HEK293T (cell line): ENCODE data around the gene GRK1.

ENCODE experiments used
- CTCF ChIA-PET: fragments of 350-600 bp; formaldehyde crosslinking; extraction: SDS; loops from one replicate; lab custom pipeline; 2021; ENCODE audit warnings: antibody characterized with exemption, inconsistent platforms; lab: Yijun Ruan, JAX
- POLR2A ChIA-PET: fragments of 350-600 bp; formaldehyde crosslinking; extraction: SDS; loops from one replicate; lab custom pipeline; 2020; ENCODE audit warnings: antibody characterized with exemption, inconsistent platforms; lab: Yijun Ruan, JAX
- DNase-seq: peaks from one replicate; pipeline ENCODE4 v3.0.0; 2012; ENCODE audit warnings: mixed read lengths; ENCODE audit errors: extremely low spot score
- ARNT ChIP-seq: fragments of 450-650 bp; IDR thresholded peaks from 2 replicates; pipeline ENCODE4 v1.6.1; 2017; ENCODE audit warnings: mild to moderate bottlenecking
- BHLHE40 ChIP-seq: fragments of 450-650 bp; IDR thresholded peaks from 2 replicates; pipeline ENCODE4 v1.6.1; 2016; ENCODE audit warnings: mild to moderate bottlenecking, moderate library complexity, borderline replicate concordance
- CTBP1 ChIP-seq: fragments of 450-650 bp; IDR thresholded peaks from 2 replicates; pipeline ENCODE4 v1.6.1; 2016; ENCODE audit warnings: borderline replicate concordance
- ELF4 ChIP-seq: fragments of 450-650 bp; IDR thresholded peaks from 2 replicates; pipeline ENCODE4 v1.6.1; 2017; ENCODE audit warnings: antibody characterized with exemption
- FOXA1 ChIP-seq: fragments of 450-650 bp; IDR thresholded peaks from 2 replicates; pipeline ENCODE4 v1.6.1; 2016; ENCODE audit warnings: mild to moderate bottlenecking
- FOXK2 ChIP-seq: fragments of 450-650 bp; IDR thresholded peaks from 2 replicates; pipeline ENCODE4 v1.6.1; 2016; ENCODE audit warnings: mild to moderate bottlenecking
- FOXM1 ChIP-seq: fragments of 450-650 bp; IDR thresholded peaks from 2 replicates; pipeline ENCODE4 v1.6.1; 2017; ENCODE audit warnings: mild to moderate bottlenecking, borderline replicate concordance
- HDGF ChIP-seq: fragments of 450-650 bp; IDR thresholded peaks from 2 replicates; pipeline ENCODE4 v1.6.1; 2017; ENCODE audit warnings: antibody characterized with exemption, borderline replicate concordance
- L3MBTL2 ChIP-seq: fragments of 450-650 bp; conservative IDR thresholded peaks from 2 replicates; pipeline ENCODE4 v1.6.1; 2016; ENCODE audit warnings: mild to moderate bottlenecking
- LEF1 ChIP-seq: fragments of 450-650 bp; IDR thresholded peaks from 2 replicates; pipeline ENCODE4 v1.6.1; 2017; ENCODE audit warnings: mild to moderate bottlenecking, borderline replicate concordance
- NFRKB ChIP-seq: fragments of 450-650 bp; IDR thresholded peaks from 2 replicates; pipeline ENCODE4 v1.6.1; 2016; ENCODE audit warnings: mild to moderate bottlenecking, moderate library complexity
- SP1 ChIP-seq: fragments of 450-650 bp; IDR thresholded peaks from 2 replicates; pipeline ENCODE4 v1.6.1; 2017
- SUZ12 ChIP-seq: fragments of 450-650 bp; IDR thresholded peaks from 2 replicates; pipeline ENCODE4 v1.6.1; 2016; ENCODE audit warnings: mild to moderate bottlenecking
- TARDBP ChIP-seq: fragments of 450-650 bp; IDR thresholded peaks from 2 replicates; pipeline ENCODE4 v1.6.1; 2016
- ZNF384 ChIP-seq: fragments of 450-650 bp; IDR thresholded peaks from 2 replicates; pipeline ENCODE4 v1.6.1; 2016
- TF ChIP-seq, protein P1 (sequence below): fragments of 450-650 bp; IDR thresholded peaks from 2 replicates; pipeline ENCODE4 v1.6.1; 2016

Gene GRK1

DNA sequence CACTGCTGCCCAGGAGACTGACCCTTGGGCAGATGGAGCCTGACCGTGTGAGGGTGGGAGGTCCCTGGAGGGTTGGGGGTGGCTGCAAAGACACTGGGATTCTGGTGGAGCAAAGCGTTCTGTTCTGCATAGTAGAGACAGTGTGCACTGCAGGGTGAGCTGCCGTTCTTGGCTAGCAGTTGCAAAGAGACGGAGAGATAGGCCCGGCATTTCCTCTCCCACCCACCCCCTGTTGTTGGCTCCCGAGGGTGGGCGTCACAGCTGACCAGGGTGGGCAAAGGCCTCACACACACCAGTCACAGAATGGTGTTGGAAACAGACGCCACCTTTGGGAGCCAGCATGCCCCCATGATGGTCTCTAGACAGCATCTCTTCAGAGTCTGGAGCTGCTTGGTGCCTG lies 103.4 kb downstream of the GRK1 start:
- no peak for DNase-seq
- CTCF ChIA-PET, result no interaction called here
- TF ChIP-seq ELF4 (no peak), FOXM1 (no peak), L3MBTL2 (no peak), CTBP1 (no peak)

DNA sequence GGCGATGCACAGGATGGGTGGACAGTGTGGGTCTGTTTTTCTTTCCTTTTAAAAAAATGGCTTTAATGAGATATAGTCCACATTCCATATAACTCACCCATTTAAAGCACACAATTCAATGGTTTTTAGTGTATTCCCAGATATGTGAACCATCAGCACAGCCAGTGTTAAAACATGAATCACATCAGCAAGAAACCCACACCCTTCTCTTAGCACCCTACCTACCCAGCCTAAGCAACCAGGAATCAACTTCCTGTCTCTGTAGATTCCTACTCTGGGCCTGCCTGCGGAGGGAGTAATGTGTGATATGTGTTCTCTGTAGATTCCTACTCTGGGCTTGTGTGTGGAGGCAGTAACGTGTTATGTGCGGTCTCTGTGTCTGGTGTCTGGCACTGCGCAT lies 103.9 kb downstream of the GRK1 start:
- CTCF ChIA-PET, result no interaction called here
- POLR2A ChIA-PET, result no interaction called here
- TF ChIP-seq LEF1 (no peak), ELF4 (no peak), ZNF384 (no peak), FOXM1 (no peak), TARDBP (no peak), SP1 (no peak), BHLHE40 (no peak), L3MBTL2 (no peak), NFRKB (no peak), SUZ12 (no peak), FOXK2 (no peak), CTBP1 (no peak), ARNT (no peak)
- TF ChIP-seq, protein P1, sequence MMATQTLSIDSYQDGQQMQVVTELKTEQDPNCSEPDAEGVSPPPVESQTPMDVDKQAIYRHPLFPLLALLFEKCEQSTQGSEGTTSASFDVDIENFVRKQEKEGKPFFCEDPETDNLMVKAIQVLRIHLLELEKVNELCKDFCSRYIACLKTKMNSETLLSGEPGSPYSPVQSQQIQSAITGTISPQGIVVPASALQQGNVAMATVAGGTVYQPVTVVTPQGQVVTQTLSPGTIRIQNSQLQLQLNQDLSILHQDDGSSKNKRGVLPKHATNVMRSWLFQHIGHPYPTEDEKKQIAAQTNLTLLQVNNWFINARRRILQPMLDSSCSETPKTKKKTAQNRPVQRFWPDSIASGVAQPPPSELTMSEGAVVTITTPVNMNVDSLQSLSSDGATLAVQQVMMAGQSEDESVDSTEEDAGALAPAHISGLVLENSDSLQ, result no peak
- DNase-seq, result no peak

More for the DNA sequence above, 103.4 kb downstream of the GRK1 start:
- POLR2A ChIA-PET, result no interaction called here

DNA sequence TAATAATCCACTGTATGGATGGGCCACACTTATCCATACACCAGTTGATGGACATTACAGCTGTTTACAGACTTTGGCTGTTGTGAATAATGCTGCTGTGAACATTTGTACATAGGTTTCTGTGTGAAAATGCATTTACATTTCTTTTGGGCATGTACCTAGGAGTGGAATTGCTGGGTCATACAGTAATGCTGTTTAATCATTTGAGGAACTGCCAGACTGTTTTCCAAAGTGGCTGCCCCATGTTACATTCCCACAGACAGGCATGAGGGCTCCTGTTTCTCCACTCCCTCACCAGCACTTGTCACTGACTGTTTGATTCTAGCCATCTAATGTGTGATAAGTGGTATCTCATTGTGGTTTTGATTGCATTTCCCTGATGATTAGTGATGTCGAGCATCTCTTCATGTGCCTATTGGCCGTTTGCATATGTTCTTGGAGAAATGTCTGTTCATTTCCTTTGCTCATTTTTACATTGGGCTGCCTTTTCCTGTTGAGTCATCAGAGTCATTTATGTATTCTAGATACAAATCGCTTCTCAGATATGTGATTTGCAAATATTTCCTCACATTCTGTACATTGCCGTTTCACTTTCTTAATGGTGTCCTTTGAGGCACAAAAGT lies 104.8 kb downstream of the GRK1 start:
- POLR2A ChIA-PET, result no interaction called here
- no peak for DNase-seq
- TF ChIP-seq FOXM1 (no peak), BHLHE40 (no peak), NFRKB (no peak), TARDBP (no peak), ZNF384 (no peak), LEF1 (no peak), L3MBTL2 (no peak), SUZ12 (no peak), SP1 (no peak), CTBP1 (no peak), FOXA1 (no peak), HDGF (no peak), ELF4 (no peak), FOXK2 (no peak), ARNT (no peak)
- TF ChIP-seq, protein P1, result no peak
- CTCF ChIA-PET, result no interaction called here

DNA sequence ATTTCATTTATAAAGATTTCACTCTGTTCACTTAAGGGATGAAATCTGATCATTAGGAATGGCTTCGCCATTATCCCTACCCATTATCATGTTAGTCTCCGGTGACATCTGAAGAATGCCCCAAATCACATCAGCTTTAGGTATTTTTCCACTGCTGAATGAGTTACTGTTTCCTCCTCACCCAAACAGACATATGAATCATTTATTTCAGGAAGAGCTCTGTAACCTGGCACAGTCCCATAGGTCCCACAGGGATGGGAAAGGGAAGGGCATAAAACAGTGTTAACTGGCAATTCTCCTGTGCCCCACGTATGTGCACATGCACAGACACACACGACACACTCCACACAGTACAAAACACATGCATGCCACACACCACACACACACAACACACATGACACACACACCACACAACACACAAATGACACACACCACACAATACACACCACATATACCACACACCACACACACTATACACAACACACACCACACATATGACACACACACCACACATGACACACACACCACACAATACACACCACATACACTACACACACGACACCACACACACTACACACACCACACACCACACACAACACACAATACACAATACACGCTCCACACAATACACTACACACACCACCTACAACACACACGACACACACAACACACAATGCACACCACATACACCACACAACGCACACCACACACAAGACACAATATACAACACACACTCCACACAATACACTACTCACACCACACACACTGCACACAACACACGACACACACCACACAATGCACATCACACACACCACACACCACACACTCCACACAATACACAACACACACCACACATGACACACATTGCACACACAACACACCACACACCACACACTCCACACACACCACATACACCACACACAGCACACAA lies 107.4 kb downstream of the GRK1 start:
- CTCF ChIA-PET, result no interaction called here
- POLR2A ChIA-PET, result no interaction called here
- TF ChIP-seq SP1 (no peak), BHLHE40 (no peak), NFRKB (no peak), HDGF (no peak), L3MBTL2 (no peak), SUZ12 (no peak), CTBP1 (no peak), ELF4 (no peak), LEF1 (no peak), FOXA1 (no peak)
- TF ChIP-seq, protein P1, result no peak
- no peak for DNase-seq

DNA sequence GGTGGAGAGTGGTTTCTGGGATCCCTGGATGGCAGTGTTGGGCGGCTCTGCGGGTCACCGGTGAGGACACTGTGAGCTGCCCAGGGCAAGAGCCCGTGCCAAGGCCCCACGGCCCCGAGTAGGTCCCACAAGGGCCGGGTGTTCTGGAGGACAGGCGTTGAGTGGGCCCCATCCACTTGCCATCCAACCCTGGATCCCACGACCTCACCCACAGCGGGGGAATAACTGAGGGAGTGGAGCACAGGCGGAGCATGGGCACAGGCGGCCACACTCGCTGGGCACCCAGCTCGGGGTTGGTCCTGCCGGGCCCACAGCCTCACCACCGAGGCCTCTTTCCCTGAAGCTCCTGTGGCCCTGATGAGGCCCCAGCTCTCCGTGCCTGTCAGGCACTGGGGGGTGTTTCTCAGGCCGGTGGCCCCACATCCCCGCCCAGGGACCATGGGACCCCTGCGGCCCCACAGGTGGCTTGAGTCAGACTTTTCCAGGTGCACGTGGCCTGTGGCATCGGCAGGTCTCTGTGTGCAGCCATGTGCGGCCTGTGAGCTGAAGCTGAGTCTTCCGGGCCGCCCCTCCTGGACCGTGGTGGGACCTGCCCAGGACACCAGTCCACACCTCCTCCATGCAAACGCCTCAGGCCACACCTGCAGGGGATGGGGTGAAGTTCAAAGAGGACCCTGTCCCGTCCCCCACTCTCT lies 108.6 kb downstream of the GRK1 start:
- POLR2A ChIA-PET, result no interaction called here
- TF ChIP-seq FOXK2 (no peak), ARNT (no peak), SUZ12 (no peak), ZNF384 (no peak), BHLHE40 (no peak), L3MBTL2 (no peak), FOXA1 (no peak), FOXM1 (no peak), HDGF (no peak), ELF4 (no peak), NFRKB (no peak), SP1 (no peak), LEF1 (no peak)
- TF ChIP-seq, protein P1, result no peak

More for the DNA sequence above, 108.6 kb downstream of the GRK1 start:
- no peak for DNase-seq
- CTCF ChIA-PET, result no interaction called here
